Caki2 (cell line): Measurements from ENCODE around the gene JAKMIP1. TPM values are rescaled to one million over a fixed set of nuclear protein-coding genes. Genes with fewer than 3 reads are reported as not detected.

ENCODE experiments used
- DNase-seq: peaks from one replicate; pipeline ENCODE4 v3.0.0-alpha.2; 2015; ENCODE audit warnings: low read depth
- in situ Hi-C: cut with HindIII; loops from 2 replicates; pipeline ENCODE4 v1.10.0; 2016; ENCODE audit warnings: low sequenced_read_pairs, low pct_unique_long_range_greater_than_20kb, mixed read lengths
- total RNA-seq: library from RNA; depleted of rRNA; stranded (reverse); fragments of >200 nt; shearing (Covaris generic); gene quantifications from 2 replicates; pipeline ENCODE4 v1.2.3, GENCODE V29; 2014; ENCODE audit warnings: low replicate concordance

JAKMIP1 gene
- total RNA-seq, 1 experiment from 2014 or later = 6.5 TPM

DNA sequence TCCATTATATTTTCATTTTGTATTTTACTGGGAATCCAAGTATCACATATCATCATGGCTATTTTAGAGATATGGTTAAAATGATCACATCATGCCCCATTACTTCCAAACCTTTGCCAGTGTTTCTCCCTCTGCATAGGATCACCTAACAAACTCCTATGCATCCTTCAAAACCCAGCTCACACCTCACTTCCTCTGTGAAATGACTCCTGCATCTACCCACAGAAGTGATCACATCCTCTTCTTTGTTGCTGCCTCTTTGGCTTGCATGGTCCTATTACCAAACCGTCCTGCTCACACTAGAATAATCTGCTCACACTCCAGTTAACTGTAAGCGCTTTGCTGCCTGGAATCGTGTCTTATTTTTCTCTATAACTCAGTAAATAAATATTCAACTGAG lies 107.4 kb downstream of the JAKMIP1 start:
- in situ Hi-C loops = no loop called here
- no peak for DNase-seq

DNA sequence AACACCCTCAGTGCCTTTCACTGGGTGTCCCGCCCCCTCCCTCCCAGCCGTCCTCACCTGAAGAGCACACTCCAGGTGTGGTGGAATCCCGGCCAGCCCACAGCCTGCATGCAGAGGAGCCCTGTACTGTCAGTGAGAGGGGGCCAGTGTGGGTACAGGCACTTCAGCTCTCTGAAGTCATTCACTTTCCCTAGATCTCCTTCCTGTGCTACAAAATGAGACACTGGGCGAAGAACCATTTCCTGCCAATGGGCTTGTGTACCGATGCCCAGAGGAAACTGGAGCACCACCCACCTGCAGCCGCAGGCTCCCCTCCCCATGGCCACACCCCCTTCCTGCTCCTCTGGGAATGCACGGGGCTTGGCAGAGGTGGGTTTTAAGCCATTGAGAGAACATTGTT lies 108.2 kb downstream of the JAKMIP1 start:
- in situ Hi-C loops = no loop called here
- DNase-seq = no peak

- in situ Hi-C loops = no loop called here
- no peak for DNase-seq
Measured at GRCh38 chr4:6090931-6091330, 109.4 kb downstream of the JAKMIP1 start.

DNA sequence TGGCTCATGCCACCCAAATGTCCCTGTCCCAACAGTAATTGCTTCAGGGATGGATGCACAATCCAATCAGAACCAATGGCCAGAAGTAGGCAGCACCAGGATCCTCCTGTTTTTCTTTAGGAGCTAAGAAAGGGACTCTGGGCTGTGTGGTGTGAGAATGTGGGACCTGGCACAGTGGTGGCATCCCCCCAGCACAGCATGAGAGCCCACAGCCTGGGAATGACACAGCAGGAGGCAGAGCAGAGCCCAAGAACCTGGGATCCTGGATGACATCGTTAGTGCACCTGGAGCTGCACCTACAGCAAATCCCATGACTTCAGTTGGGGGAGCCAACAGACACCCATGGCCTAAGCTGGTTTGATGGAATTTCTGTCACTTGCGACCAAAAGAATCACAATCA lies 111.4 kb downstream of the JAKMIP1 start:
- in situ Hi-C loops = no loop called here

GRCh38 chr4:6087669-6088341 lies 112.5 kb downstream of the JAKMIP1 start:
- peak; percentile 39 for DNase-seq
- in situ Hi-C loops = no loop called here

More for the DNA sequence above, 111.4 kb downstream of the JAKMIP1 start:
- DNase-seq = no peak

- no peak for DNase-seq
- in situ Hi-C loops = no loop called here
Measured at GRCh38 chr4:6086846-6087245, 113.5 kb downstream of the JAKMIP1 start.

DNA sequence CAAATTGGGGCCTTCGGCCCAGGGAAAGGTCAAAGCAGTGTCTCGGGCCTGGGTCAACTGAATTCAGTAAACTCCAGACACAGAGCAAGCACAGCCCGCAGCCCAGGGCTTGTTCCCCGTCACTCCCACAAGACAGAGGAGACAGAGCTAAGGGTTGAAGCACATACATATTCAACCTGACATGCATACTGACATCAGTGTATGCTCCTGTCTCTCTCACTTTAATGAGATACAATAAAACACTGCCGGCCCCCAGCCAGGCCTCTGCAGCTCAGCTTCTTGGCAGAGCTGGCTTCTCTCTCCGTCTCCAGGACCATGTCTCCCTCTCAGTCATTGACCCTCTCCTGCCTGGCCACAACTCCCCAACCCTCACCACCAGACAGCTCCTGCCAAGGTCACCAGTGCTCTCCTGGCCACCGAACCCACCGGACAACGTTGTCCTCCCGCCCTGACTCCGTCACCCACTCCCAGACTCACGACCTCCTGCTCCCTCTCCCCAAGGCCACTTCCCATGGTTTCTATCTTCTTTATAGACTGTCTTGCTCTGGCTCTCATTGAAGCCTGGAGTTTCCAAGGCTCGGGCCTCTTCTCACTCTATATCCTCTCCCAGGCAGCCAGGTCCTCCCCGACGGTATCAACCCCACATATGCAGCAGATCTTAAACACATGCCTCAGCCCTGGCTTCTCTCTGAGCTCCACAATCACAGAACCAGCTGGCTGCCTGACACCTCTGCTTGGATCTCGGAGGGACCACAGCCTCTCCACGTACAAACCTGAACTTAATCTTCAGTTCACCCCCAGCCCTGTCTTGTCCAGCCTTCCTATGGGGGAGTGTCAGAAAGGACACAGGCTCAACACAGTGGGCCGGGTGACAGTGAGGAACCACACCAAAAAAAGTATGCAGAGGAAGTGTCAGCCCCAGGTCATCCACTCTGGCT lies 114.4 kb downstream of the JAKMIP1 start:
- in situ Hi-C loops = no loop called here

GRCh38 chr4:6085028-6085690 lies 115.2 kb downstream of the JAKMIP1 start:
- no peak for DNase-seq
- in situ Hi-C loops = no loop called here

More for the DNA sequence above, 114.4 kb downstream of the JAKMIP1 start:
- DNase-seq = no peak

GRCh38 chr4:6079965-6080364 lies 120.4 kb downstream of the JAKMIP1 start:
- DNase-seq = no peak
- in situ Hi-C loops = no loop called here

DNA sequence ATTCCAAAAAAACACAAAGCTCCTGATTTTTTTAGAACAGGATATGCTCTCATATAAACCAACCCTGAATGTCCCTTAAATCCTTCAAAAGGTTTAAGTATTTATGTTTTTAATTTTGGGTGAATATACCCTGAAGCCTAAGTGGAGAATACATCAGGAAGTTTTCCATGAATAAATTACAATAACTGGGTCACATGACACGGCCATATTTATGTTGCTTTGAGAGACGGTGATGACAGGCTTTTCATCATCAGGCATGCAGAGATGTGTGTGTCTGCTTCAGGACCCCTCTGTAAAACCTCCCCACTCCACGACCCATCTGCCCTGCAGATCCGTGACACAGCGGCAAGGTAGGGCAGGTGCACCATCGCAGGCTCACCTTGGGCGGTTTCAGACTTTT lies 121.8 kb downstream of the JAKMIP1 start:
- DNase-seq = no peak
- in situ Hi-C loops = no loop called here

DNA sequence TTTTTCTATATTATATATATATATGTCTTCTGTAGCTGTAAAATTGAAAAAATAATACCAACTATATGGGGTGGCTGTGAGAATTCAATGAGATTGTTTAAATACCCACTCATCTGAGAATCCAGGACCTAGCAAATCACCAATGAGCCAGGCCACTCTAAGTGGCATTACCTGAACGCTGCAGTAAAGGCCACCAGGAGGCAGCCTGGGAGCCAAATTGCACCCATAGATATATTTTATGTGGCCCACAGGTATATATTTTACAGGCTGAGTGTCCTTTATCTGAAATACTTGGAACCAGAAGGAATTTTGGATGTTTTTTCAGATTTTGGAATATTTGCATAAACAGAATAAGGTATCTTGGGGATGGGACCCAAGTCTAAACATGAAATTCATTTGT lies 124.0 kb downstream of the JAKMIP1 start:
- no peak for DNase-seq
- in situ Hi-C loops = no loop called here

GRCh38 chr4:6074758-6075157 lies 125.6 kb downstream of the JAKMIP1 start:
- DNase-seq = no peak
- in situ Hi-C loops = no loop called here

DNA sequence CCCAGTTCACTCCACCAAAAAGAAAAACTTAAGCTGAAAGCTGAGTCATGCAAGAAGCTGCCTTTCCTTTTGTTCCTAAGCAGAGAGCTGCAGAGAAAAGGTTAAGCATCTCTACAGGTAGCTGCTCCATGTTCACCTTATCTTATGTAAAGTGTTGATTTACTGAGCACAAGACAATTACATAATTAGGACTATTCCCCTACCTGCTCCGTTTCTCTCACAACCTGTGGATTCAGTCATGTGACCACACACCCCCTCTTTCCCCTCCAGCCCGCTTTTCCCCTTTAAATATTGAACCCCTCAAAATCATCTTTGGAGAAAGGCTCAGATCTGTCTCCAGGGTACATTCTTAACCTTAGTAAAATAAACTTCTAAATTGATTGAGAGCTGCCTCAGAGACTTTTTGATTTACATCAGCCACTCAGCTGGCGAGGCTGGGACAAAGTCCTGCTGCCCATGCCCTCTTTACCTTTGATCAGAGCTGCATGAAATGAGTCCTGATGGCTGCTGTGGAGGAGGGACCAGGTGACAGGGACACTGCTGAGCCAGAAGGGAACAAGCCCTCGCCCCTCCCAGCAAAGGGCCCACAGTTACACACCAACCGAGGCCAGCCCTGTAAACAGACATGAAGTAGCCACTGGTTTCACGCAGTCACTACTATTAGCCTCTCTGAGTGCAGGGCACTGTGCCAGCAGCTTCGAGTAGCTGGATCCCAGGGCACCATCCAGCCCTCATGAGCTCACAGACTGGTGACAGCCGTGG lies 128.2 kb downstream of the JAKMIP1 start:
- in situ Hi-C loops = no loop called here
- peak; percentile 31 for DNase-seq

DNA sequence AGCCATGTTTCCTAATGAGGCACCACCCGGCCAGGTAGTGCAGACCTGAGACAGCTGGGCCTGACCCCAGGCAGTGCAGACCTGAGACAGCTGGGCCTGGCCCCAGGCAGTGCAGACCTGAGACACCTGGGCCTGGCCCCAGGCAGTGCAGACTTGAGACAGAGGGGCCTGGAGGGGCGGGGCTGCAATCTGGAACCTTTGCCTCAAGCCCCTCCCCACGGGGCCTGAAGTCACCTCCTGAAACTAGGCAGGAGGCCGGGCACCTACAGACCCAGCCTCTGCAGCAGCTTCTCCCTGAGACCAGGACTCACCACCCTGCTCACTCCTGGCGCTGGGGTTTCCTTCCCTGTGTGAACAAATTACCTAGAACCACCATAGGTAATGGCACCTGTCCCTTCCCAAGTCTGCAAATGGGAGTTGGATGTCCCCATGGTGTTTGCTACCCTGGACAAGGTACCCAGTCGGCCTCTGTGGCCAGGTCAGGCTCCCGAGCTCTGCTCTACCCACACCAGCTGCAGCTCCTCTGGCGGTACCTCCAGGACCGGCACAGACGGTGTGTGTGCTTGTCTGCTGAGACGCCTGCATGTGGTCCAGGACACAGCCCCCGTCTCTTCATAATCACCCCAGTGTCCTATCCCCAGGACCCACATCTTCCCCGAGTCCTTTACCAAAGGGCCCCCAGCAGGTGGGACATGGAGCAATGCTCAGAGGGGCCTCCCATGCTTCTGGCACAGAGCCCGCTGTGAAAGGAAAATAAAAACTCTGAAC lies 129.0 kb downstream of the JAKMIP1 start:
- DNase-seq = no peak
- in situ Hi-C loops = no loop called here

DNA sequence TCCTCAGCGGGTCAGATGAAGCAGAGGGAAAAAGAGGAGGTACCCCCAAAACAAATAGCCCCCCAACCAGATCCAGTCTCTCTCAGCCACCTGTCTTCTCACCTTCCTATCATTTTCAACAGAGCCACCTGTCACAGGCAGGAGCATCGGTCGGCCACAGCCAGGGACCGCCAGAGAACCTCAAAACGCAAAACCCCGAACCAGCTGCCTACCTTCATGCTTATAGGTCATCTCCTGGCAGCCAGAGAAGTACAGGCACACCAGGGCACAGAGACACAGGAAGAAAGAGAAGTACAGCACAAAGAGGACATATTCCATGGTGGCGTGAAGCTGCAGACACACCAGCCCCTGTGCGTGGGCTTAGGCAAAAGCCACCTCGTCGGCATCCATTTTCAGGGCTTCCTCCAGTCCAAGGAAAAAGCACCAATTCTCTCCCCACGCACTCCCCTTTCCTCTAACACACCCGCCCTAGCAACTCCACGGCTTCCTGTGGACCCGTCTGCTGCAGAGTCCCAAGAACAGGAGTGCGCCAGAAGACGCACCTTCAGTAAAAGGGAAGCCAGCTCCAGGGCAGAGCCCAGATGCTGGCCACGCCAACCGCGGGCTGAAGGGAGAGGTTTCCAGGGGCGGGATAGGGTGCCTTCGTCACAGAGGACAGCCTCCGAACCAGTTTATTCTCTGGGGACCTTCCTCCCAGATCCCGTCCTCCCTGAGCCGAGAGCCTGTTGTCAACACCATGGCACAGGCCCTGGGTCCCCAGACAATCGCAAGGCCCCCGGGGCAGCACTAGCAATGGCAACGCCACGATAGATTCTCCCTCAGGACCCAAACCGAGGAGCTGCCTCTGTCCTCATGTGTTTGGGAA lies 130.3 kb downstream of the JAKMIP1 start:
- in situ Hi-C loops = no loop called here
- no peak for DNase-seq

- in situ Hi-C loops = no loop called here
- no peak for DNase-seq
Measured at GRCh38 chr4:6068986-6069385, 131.4 kb downstream of the JAKMIP1 start.
